B cell (primary cell): ENCODE results near the gene THRA. TPM values are rescaled to one million over a fixed set of nuclear protein-coding genes. Genes with fewer than 3 reads are reported as not detected.

Experiments
- ATAC-seq: fragments of 200-7000 bp; cut with Tn5 transposase; one replicate; pipeline ENCODE4 v1.10.0; 2021; ENCODE audit warnings: low read depth, mild to moderate bottlenecking, moderate number of reproducible peaks, moderate library complexity
- CTCF ChIA-PET: fragments of 350-600 bp; sonication (Branson Sonifier 250); formaldehyde crosslinking; loops from one replicate; lab custom pipeline; 2021; ENCODE audit warnings: antibody characterized with exemption, inconsistent platforms; lab: Charles Lee
- POLR2A ChIA-PET: fragments of 350-600 bp; sonication (Branson Sonifier 250); formaldehyde crosslinking; loops from one replicate; lab custom pipeline; 2021; ENCODE audit warnings: antibody characterized with exemption; lab: Charles Lee
- DNase-seq: peaks from one replicate; pipeline ENCODE4 v3.0.0; 2013
- H2AFZ ChIP-seq: 2 replicates; pipeline ENCODE4 v1.6.1; 2012; ENCODE audit warnings: mild to moderate bottlenecking, low read depth, low read length; ENCODE audit not compliant: insufficient read depth, poor library complexity, severe bottlenecking
- H3K27ac ChIP-seq, 2 donors: 1 replicate in 1 of 2; 2 replicates in 1 of 2; pipeline ENCODE4 v1.5.1; 2012 to 2013; ENCODE audit warnings: low read length in 2 of 2, mild to moderate bottlenecking in 2 of 2, moderate library complexity in 1 of 2
- H3K27me3 ChIP-seq, 4 experiments: fragments of 200-600 bp in 1 of 4; sonication (generic) in 1 of 4; replicated peaks in 1 of 4; 1 replicate in 2 of 4; 2 replicates in 2 of 4; pipeline versions ENCODE4 v1.6.1 to v1.7.0; 2013 to 2016; ENCODE audit warnings: low read length in 3 of 4, mild to moderate bottlenecking in 2 of 4, mixed read lengths in 1 of 4, moderate library complexity in 1 of 4; ENCODE audit not compliant: insufficient read depth in 4 of 4, control insufficient read depth in 3 of 4; ENCODE audit errors: control extremely low read depth in 1 of 4
- H3K36me3 ChIP-seq, 2 experiments: replicated peaks in 1 of 2; 1 replicate in 1 of 2; 2 replicates in 1 of 2; pipeline versions ENCODE4 v1.6.1 to v1.7.1; 2013; ENCODE audit warnings: low read length in 1 of 2; ENCODE audit not compliant: insufficient read depth in 2 of 2, control insufficient read depth in 1 of 2; ENCODE audit errors: control extremely low read depth in 1 of 2, extremely low read depth in 1 of 2
- H3K4me1 ChIP-seq, 2 donors: fragments of 200-600 bp in 1 of 2; sonication (generic) in 1 of 2; 1 replicate in 1 of 2; 2 replicates in 1 of 2; pipeline versions ENCODE4 v1.5.1 to v1.6.1; 2013 to 2017; ENCODE audit warnings: low read length in 2 of 2; ENCODE audit not compliant: control insufficient read depth in 2 of 2, insufficient read depth in 2 of 2
- H3K4me2 ChIP-seq: replicated peaks from 2 replicates; pipeline ENCODE3; 2012; ENCODE audit warnings: mild to moderate bottlenecking, low read depth, low read length; ENCODE audit not compliant: poor library complexity, severe bottlenecking
- H3K4me3 ChIP-seq, 5 experiments: fragments of 200-600 bp in 1 of 5; sonication (generic) in 1 of 5; 1 replicate in 3 of 5; 2 replicates in 2 of 5; pipeline versions ENCODE4 v1.5.1 to v1.7.0; 2011 to 2016; ENCODE audit warnings: low read length in 4 of 5, mild to moderate bottlenecking in 4 of 5, low read depth in 2 of 5, control low read depth in 1 of 5, moderate library complexity in 1 of 5; ENCODE audit not compliant: insufficient read depth in 1 of 5; ENCODE audit errors: control extremely low read depth in 1 of 5, extremely low read depth in 1 of 5
- H3K79me2 ChIP-seq: fragments of 200-600 bp; sonication (generic); one replicate; pipeline ENCODE4 v1.6.0; 2016; ENCODE audit warnings: low read length; ENCODE audit not compliant: control insufficient read depth, insufficient read depth
- H3K9ac ChIP-seq: fragments of 200-600 bp; sonication (generic); 2 replicates; pipeline ENCODE4 v1.6.1; 2017; ENCODE audit warnings: mild to moderate bottlenecking, low read length, moderate library complexity
- H3K9me3 ChIP-seq, 3 donors: one replicate each; pipeline versions ENCODE4 v1.6.1 to v1.7.1; 2013; ENCODE audit warnings: low read length in 2 of 3; ENCODE audit not compliant: control insufficient read depth in 2 of 3, insufficient read depth in 1 of 3; ENCODE audit errors: control extremely low read depth in 1 of 3
- H4K20me1 ChIP-seq: 2 replicates; pipeline ENCODE4 v1.6.0; 2012; ENCODE audit warnings: mild to moderate bottlenecking, low read length; ENCODE audit not compliant: insufficient read depth, control insufficient read depth, poor library complexity, severe bottlenecking
- H3K27ac Mint-ChIP-seq: one replicate; pipeline ENCODE4 v1.8.0; 2021; ENCODE audit warnings: mixed read lengths
- H3K27me3 Mint-ChIP-seq: one replicate; pipeline ENCODE4 v1.8.0; 2021; ENCODE audit warnings: mixed read lengths
- H3K4me1 Mint-ChIP-seq: one replicate; pipeline ENCODE4 v1.8.0; 2021; ENCODE audit warnings: mixed read lengths
- H3K4me3 Mint-ChIP-seq: one replicate; pipeline ENCODE4 v1.8.0; 2021; ENCODE audit warnings: mixed read lengths
- H3K9me3 Mint-ChIP-seq: one replicate; pipeline ENCODE4 v1.8.0; 2022; ENCODE audit warnings: mixed read lengths; ENCODE audit not compliant: insufficient read depth
- CTCF ChIP-seq: fragments of 200-600 bp; IDR thresholded peaks from one replicate; pipeline ENCODE4 v1.8.0; 2022; ENCODE audit warnings: antibody characterized with exemption, mild to moderate bottlenecking
- EZH2 ChIP-seq: IDR thresholded peaks from 2 replicates; pipeline ENCODE4 v1.6.1; 2012; ENCODE audit warnings: borderline replicate concordance, low read depth, mild to moderate bottlenecking, moderate library complexity, low read length; ENCODE audit not compliant: insufficient read depth, poor library complexity, severe bottlenecking
- WGBS: methylation state at CpG from one replicate; pipeline ENCODE4 v1.1.5; 2013; ENCODE audit warnings: missing lambda C conversion rate; ENCODE audit not compliant: insufficient coverage; 5-methylcytosine and 5-hydroxymethylcytosine counted together
- intact Hi-C: fragments of 100-400 bp; cut with micrococcal nuclease; formaldehyde crosslinking; loops from one replicate; pipeline ENCODE4 v1.10.0; 2022
- polyA plus RNA-seq: library from polyadenylated mRNA; depleted of rRNA; stranded (reverse); fragments of >200 nt; gene quantifications from 2 replicates; pipeline ENCODE4 v1.2.3, GENCODE V29; 2012
- total RNA-seq, 2 donors: library from RNA; stranded (reverse); fragments of 120-200 nt in 1 of 2; gene quantifications; 1 replicate in 1 of 2; 2 replicates in 1 of 2; pipeline versions ENCODE4 v1.2.3 to v1.2.4, GENCODE V29; 2013 to 2022

The THRA gene
- total and polyA plus RNA-seq, 2 donors (not counting 1 experiment from before 2014, with no cell fraction given): 8.0 to 17.1 TPM

GRCh38 chr17:40058186-40058784 is 4.5 kb upstream of the THRA start:
- CTCF ChIA-PET: interaction anchor here (0.9 to 8.5 kb wide), 5 partner anchors 17 to 54 kb away, joined by 3 to 46 read pairs (median 4); no protein-coding TSS in a partner anchor
- H2AFZ ChIP-seq: no peak overlapping the region
- DNase-seq (no peak), ATAC-seq (no peak)
- Mint-ChIP-seq H3K4me3 (no peak overlapping the region), H3K9me3 (no peaks in the 10 kb centered on the region), H3K27me3 (peaks cover 8% of the 10 kb centered on the region), H3K27ac (no peak overlapping the region), H3K4me1 (peaks cover 16% of the 10 kb centered on the region)
- H3K79me2 ChIP-seq: peaks cover 26% of the 10 kb centered on the region
- no peaks in the 10 kb centered on the region for H4K20me1 ChIP-seq
- H3K27ac ChIP-seq: no peak overlapping the region
- H3K4me2 ChIP-seq: no peak overlapping the region
- TF ChIP-seq CTCF (no peak), EZH2 (no peak)
- POLR2A ChIA-PET: interaction anchor here (1.1 kb wide), 1 partner anchor 94 kb away, joined by 3 read pairs; no protein-coding TSS in a partner anchor
- no peak overlapping the region for H3K9ac ChIP-seq
- H3K4me3 ChIP-seq: no peak overlapping the region
- H3K9me3 ChIP-seq: no peaks in the 10 kb centered on the region
- WGBS: 88% methylated on average over 5 of the region's 8 CpGs
- peaks cover 0 to 14% (median 3%) of the 10 kb centered on the region in 4 experiments for H3K27me3 ChIP-seq
- no peaks in the 10 kb centered on the region for H3K36me3 ChIP-seq
- intact Hi-C loops: loop anchor here (10.0 kb wide), 1 partner anchor 103 kb away; no protein-coding TSS in a partner anchor
- H3K4me1 ChIP-seq: peaks cover 16 to 20% of the 10 kb centered on the region in 2 donors

GRCh38 chr17:40058865-40059264 is 3.9 kb upstream of the THRA start:
- H3K79me2 ChIP-seq: peaks cover 26% of the 10 kb centered on the region
- ChIA-PET CTCF (interaction anchor here (0.9 to 8.5 kb wide), 7 partner anchors 13 to 110 kb away, joined by 3 to 46 read pairs (median 4); no protein-coding TSS in a partner anchor), POLR2A (interaction anchor here (0.7 to 1.1 kb wide), 2 partner anchors 94 to 697 kb away, joined by 3 read pairs; no protein-coding TSS in a partner anchor)
- H3K27me3 ChIP-seq: peaks cover 0 to 14% (median 3%) of the 10 kb centered on the region in 4 experiments
- Mint-ChIP-seq H3K27ac (no peak overlapping the region), H3K9me3 (no peaks in the 10 kb centered on the region), H3K4me1 (peaks cover 18% of the 10 kb centered on the region), H3K4me3 (no peak overlapping the region), H3K27me3 (peaks cover 8% of the 10 kb centered on the region)
- H3K27ac ChIP-seq: no peak overlapping the region
- 100% methylated on average over 1 of the region's 1 CpG for WGBS
- H3K9ac ChIP-seq: no peak overlapping the region
- H3K4me2 ChIP-seq: no peak overlapping the region
- intact Hi-C loops: loop anchor here (10.0 kb wide), 1 partner anchor 104 kb away; no protein-coding TSS in a partner anchor
- H3K36me3 ChIP-seq: no peaks in the 10 kb centered on the region
- TF ChIP-seq EZH2: no peak
- no peak for TF ChIP-seq CTCF
- no peak overlapping the region for H3K4me3 ChIP-seq
- no peak overlapping the region for H2AFZ ChIP-seq
- DNase-seq (no peak), ATAC-seq (no peak)
- peaks cover 16 to 20% of the 10 kb centered on the region in 2 donors for H3K4me1 ChIP-seq
- peaks cover 2% of the 10 kb centered on the region for H4K20me1 ChIP-seq
- no peaks in the 10 kb centered on the region for H3K9me3 ChIP-seq
